HL-60 (cell line): ENCODE results near the gene GORASP2.
"Not testable (repeated sequence)": the region's sequence is repeated elsewhere in the genome, so short reads cannot be mapped to it uniquely, and the experiment has no call there.

Experiments
- CTCF ChIP-seq: IDR thresholded peaks from one replicate; pipeline ENCODE4 v1.5.1; 2011; ENCODE audit warnings: low read length, control low read depth, inconsistent platforms; ENCODE audit not compliant: insufficient read depth
- GABPA ChIP-seq: IDR thresholded peaks from 2 replicates; pipeline ENCODE4 v1.6.1; 2012; ENCODE audit warnings: low read depth
- POLR2AphosphoS5 ChIP-seq: IDR thresholded peaks from 2 replicates; pipeline ENCODE4 v1.6.1; 2012; ENCODE audit warnings: low read depth
- REST ChIP-seq: IDR thresholded peaks from 2 replicates; pipeline ENCODE4 v1.6.1; 2012; ENCODE audit warnings: low read depth; ENCODE audit not compliant: insufficient replicate concordance
- SPI1 ChIP-seq: IDR thresholded peaks from 2 replicates; pipeline ENCODE4 v1.6.1; 2012; ENCODE audit warnings: low read depth, mild to moderate bottlenecking, borderline replicate concordance

GRCh38 chr2:170914994-170915666 is 13.9 kb upstream of the GORASP2 start:
- TF ChIP-seq CTCF, REST, POLR2AphosphoS5, GABPA, SPI1: not testable (repeated sequence)
